IPS-NIHi7 (cell line): ENCODE measurements around the gene CPA4.
"Not testable (repeated sequence)": the region's sequence is repeated elsewhere in the genome, so short reads cannot be mapped to it uniquely, and the experiment has no call there.

Experiments used
- DNase-seq: peaks from one replicate; pipeline ENCODE4 v3.0.0; 2012; ENCODE audit warnings: mixed read lengths; ENCODE audit errors: extremely low spot score

The CPA4 gene

GRCh38 chr7:130301501-130302020 lies 8.6 kb downstream of the CPA4 start:
- no peak for DNase-seq

- DNase-seq, result no peak
Measured at GRCh38 chr7:130302649-130303048, 9.7 kb downstream of the CPA4 start.

GRCh38 chr7:130303127-130303526 lies 10.2 kb downstream of the CPA4 start:
- DNase-seq, result no peak

GRCh38 chr7:130303551-130303950 lies 10.6 kb downstream of the CPA4 start:
- no peak for DNase-seq

- DNase-seq, result no peak
Measured at GRCh38 chr7:130303982-130304381, 11.0 kb downstream of the CPA4 start.

- DNase-seq, result no peak
Measured at GRCh38 chr7:130304878-130305277, 11.9 kb downstream of the CPA4 start.

GRCh38 chr7:130305433-130306042 lies 12.6 kb downstream of the CPA4 start:
- DNase-seq, result no peak

GRCh38 chr7:130309986-130310385 lies 17.0 kb downstream of the CPA4 start:
- no peak for DNase-seq

GRCh38 chr7:130314305-130314704 lies 21.3 kb downstream of the CPA4 start:
- no peak for DNase-seq

- no peak for DNase-seq
Measured at GRCh38 chr7:130319541-130319940, 26.6 kb downstream of the CPA4 start.

- DNase-seq, result not testable (repeated sequence)
Measured at GRCh38 chr7:130321542-130322229, 28.7 kb downstream of the CPA4 start.

GRCh38 chr7:130322615-130323014 lies 29.7 kb downstream of the CPA4 start:
- no peak for DNase-seq

GRCh38 chr7:130324306-130324943 lies 31.5 kb downstream of the CPA4 start:
- no peak for DNase-seq

- no peak for DNase-seq
Measured at GRCh38 chr7:130329681-130330080, 36.7 kb downstream of the CPA4 start.

- DNase-seq, result no peak
Measured at GRCh38 chr7:130332259-130333053, 39.5 kb downstream of the CPA4 start.

- no peak for DNase-seq
Measured at GRCh38 chr7:130333832-130334231, 40.9 kb downstream of the CPA4 start.

GRCh38 chr7:130334274-130334673 lies 41.3 kb downstream of the CPA4 start:
- DNase-seq, result no peak

- no peak for DNase-seq
Measured at GRCh38 chr7:130337410-130337971, 44.5 kb downstream of the CPA4 start.

- DNase-seq, result no peak
Measured at GRCh38 chr7:130338233-130338632, 45.3 kb downstream of the CPA4 start.

- no peak for DNase-seq
Measured at GRCh38 chr7:130341882-130342281, 48.9 kb downstream of the CPA4 start.

GRCh38 chr7:130342701-130343380 lies 49.9 kb downstream of the CPA4 start:
- DNase-seq, result no peak
